ENCODE data around the gene GRK5. TPM values are rescaled to one million over a fixed set of nuclear protein-coding genes. Genes with fewer than 3 reads are reported as not detected.

GRK5 gene
- total RNA-seq, 6 experiments from 2014 or later = 5.9 to 11.5 (median 7.9) TPM

DNA sequence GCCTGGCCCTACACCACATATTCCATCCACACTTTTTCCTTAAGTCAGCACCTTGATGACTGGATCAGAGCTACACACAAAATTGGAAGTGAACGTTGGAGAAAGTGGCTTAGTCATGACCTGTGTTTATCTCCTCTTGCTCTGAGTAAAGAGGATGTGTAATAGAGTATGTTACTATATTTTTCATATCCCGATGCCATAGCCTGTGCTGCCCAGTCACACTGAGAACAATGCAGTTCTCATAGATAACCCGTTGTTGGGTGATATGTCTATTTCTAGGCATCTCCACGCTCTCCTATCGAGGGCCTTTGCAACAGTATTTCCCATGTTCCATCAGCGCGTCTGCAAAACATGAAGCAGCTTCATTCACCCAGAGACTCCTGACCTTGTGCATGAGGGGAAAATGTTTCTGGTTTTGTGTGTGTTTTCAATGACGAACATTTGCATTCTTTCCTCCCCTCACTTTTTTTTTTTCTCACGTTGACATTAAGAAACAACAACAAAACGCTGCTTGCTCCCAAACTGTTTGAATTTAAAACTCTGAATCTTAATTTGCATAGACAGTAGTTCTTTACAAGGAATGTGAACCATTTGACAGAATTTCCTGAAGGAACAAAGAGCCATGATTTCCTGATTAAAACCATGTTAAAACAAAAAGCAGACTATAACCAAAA, 43.4 kb downstream of the GRK5 start:
- no peaks in the 10 kb centered on the region for H3K9me3 ChIP-seq
- H3K36me3 ChIP-seq = no peaks in the 10 kb centered on the region
- H3K4me1 ChIP-seq = peaks cover 0 to 34% (median 14%) of the 10 kb centered on the region in 4 donors
- 45% methylated on average over 10 of the region's 10 CpGs for WGBS (ENCODE audit: insufficient coverage, low coverage, low lambda C conversion rate, missing lambda C conversion rate)
- TF ChIP-seq POLR2A (IDR thresholded peaks at IDR 0.05) (no peak), CTCF (IDR thresholded peaks at IDR 0.05) (no peak)
- intact Hi-C loops (cut with DNase I) = no loop called here
- peak overlapping the region; percentile 37 to 100 (median 97) for H3K27ac ChIP-seq
- H3K27me3 ChIP-seq = no peaks in the 10 kb centered on the region
- DNase-seq (no peak), ATAC-seq (peak in 2 of 4 donors; percentile 2 to 5)
- no peak overlapping the region for H3K4me3 ChIP-seq

DNA sequence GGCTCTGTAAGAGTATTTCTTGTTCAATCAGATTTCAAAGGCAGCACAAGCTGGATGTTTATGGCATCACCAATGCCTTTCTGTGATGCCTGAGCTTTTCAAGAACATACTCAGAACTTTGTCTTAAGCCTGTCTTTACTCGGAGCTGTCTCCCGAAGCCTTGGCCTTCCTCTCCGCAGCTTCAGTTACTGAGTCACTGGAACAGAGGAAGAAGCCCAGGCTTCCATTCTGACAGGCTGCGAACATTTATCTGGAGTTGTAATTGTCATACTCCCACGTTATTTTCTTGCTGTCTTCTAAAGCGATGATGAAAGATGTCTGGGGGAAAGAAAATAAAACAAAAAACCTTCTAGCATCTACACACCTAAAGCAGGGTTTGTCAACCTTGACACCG, 43.9 kb downstream of the GRK5 start:
- TF ChIP-seq POLR2A (IDR thresholded peaks at IDR 0.05) (no peak), CTCF (IDR thresholded peaks at IDR 0.05) (no peak)
- no peaks in the 10 kb centered on the region for H3K27me3 ChIP-seq
- H3K4me3 ChIP-seq = no peak overlapping the region
- peaks cover 0 to 34% (median 14%) of the 10 kb centered on the region in 4 donors for H3K4me1 ChIP-seq
- no peaks in the 10 kb centered on the region for H3K36me3 ChIP-seq
- WGBS (ENCODE audit: insufficient coverage, low coverage, low lambda C conversion rate, missing lambda C conversion rate) = 65% methylated on average over 7 of the region's 7 CpGs
- intact Hi-C loops (cut with DNase I) = no loop called here
- H3K27ac ChIP-seq = peak overlapping the region; percentile 37 to 100 (median 97)
- DNase-seq (no peak), ATAC-seq (no peak)
- no peaks in the 10 kb centered on the region for H3K9me3 ChIP-seq

GRCh38 chr10:119252051-119252465, 44.7 kb downstream of the GRK5 start:
- Histone ChIP-seq H3K9me3 (no peaks in the 10 kb centered on the region), H3K4me1 (peaks cover 0 to 34% (median 14%) of the 10 kb centered on the region in 4 donors), H3K36me3 (no peaks in the 10 kb centered on the region), H3K27me3 (no peaks in the 10 kb centered on the region), H3K4me3 (no peak overlapping the region), H3K27ac (peak overlapping the region; percentile 92 to 100 (median 97))
- intact Hi-C loops (cut with DNase I) = no loop called here
- ATAC-seq (peak in 2 of 4 donors; percentile 5 to 13), DNase-seq (no peak)
- no CpG with 5 or more reads among the region's 8 CpGs for WGBS (ENCODE audit: insufficient coverage, low coverage, low lambda C conversion rate, missing lambda C conversion rate)
- TF ChIP-seq CTCF (IDR thresholded peaks at IDR 0.05) (no peak), POLR2A (IDR thresholded peaks at IDR 0.05) (no peak)

- TF ChIP-seq CTCF (IDR thresholded peaks at IDR 0.05) (no peak), POLR2A (IDR thresholded peaks at IDR 0.05) (no peak)
- ATAC-seq (peak; percentile 36 to 61 (median 50)), DNase-seq (no peak)
- Histone ChIP-seq H3K9me3 (no peaks in the 10 kb centered on the region), H3K27me3 (no peaks in the 10 kb centered on the region), H3K4me1 (peaks cover 0 to 34% (median 14%) of the 10 kb centered on the region in 4 donors), H3K27ac (peak overlapping the region; percentile 92 to 100 (median 97)), H3K36me3 (no peaks in the 10 kb centered on the region), H3K4me3 (no peak overlapping the region)
- intact Hi-C loops (cut with DNase I) = no loop called here
- WGBS (ENCODE audit: insufficient coverage, low coverage, low lambda C conversion rate, missing lambda C conversion rate) = 46% methylated on average over 5 of the region's 10 CpGs
Measured at GRCh38 chr10:119252470-119253151, 45.2 kb downstream of the GRK5 start.

Measured in right lobe of liver (tissue), 6 donors.